GM21360 (cell line): ENCODE data around the gene KCNT2.

Experiments used
- ATAC-seq: cut with Tn5 transposase; IDR thresholded peaks from one replicate; pipeline ENCODE4 v1.9.1; 2021; ENCODE audit warnings: mild to moderate bottlenecking, moderate library complexity; ENCODE audit not compliant: unreplicated experiment

The KCNT2 gene

DNA sequence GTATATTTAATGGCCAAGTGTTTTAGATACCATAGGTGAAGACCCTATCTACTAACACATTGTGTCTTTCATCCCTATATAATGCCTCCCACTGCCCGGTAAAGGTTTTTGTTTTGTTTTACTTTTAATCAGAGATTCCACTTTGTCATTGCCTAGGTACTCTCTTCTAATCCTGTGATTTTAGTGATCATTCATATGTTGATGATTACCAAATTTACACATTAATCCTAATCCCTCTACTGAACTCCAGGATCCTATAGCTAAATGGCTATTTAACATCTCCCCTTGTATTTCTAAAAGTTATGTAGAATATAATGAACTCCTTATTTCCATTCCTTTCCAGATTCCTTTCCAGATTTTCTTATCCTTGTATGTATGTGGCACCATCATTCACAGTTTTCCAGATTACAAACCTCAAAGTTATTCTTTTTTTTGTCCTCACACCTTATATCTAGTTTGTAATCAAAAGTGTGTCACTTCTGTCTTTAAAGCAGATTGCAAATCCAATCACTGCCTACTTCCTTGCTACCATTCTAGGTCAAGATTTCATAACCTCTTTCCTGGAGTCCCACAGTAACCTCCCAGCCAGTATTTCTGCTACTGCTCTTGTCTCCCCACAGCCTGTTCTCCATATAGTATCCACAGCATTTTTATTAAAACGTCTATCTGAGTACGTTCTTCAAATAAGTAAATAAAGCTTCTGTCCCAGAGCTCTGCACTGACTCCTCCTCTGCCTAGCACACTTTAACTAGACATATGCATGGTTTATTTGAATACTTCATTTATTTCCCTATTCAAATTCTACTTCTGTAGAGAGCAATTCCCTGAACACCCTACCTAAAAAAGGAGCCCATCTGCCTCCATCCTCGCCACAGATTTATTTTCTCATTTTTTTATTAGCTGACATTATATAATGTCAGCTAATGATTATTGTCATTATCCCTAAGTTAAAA, 157.8 kb downstream of the KCNT2 start:
- no peak for ATAC-seq

- ATAC-seq, result no peak
Measured at GRCh38 chr1:196449460-196449859, 158.8 kb downstream of the KCNT2 start.

DNA sequence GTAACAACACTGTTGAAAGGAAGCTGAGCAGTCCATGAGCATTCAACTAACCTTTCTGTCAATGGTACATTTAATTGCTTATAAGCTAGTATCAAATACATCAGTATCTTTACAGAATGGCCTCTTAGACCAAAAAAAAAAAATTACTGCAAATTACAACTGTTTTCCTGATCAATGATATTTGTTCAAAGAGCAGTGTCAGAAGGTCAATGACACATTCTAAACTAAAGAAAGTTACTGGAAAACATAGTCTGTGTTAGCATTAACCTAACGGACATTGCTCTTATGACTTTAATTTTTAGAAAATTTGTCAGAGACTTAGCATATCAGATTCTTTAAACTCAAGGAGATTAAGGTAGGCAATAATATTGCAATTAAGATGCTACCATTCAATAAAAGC, 162.5 kb downstream of the KCNT2 start:
- no peak for ATAC-seq

- ATAC-seq, result no peak
Measured at GRCh38 chr1:196444634-196445033, 163.6 kb downstream of the KCNT2 start.

GRCh38 chr1:196442366-196442765, 165.9 kb downstream of the KCNT2 start:
- ATAC-seq, result no peak

GRCh38 chr1:196440711-196441110, 167.5 kb downstream of the KCNT2 start:
- ATAC-seq, result no peak

GRCh38 chr1:196438329-196438728, 169.9 kb downstream of the KCNT2 start:
- no peak for ATAC-seq

- no peak for ATAC-seq
Measured at GRCh38 chr1:196437671-196438070, 170.6 kb downstream of the KCNT2 start.

DNA sequence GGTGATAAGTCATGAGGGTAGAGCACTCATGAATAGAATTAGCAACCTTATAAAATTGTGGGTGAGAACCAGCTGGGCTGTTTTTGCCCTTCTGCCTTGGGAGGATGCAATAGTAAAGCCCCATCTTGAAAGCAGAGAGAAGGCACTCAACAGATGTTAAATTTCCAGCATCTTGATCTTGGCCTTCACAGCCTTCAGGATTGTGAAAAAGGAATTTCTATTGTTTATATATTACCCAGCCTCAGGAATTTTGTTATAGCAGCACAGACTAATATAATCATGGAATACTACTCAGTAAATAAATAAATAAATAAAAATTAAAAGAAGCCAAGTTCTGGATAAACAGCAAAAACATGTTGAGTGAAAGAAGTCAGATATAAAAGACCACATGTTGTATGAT, 175.2 kb downstream of the KCNT2 start:
- no peak for ATAC-seq

- ATAC-seq, result no peak
Measured at GRCh38 chr1:196427976-196428734, 180.1 kb downstream of the KCNT2 start.

GRCh38 chr1:196425513-196425912, 182.7 kb downstream of the KCNT2 start:
- ATAC-seq, result no peak

- no peak for ATAC-seq
Measured at GRCh38 chr1:196423612-196424011, 184.6 kb downstream of the KCNT2 start.

DNA sequence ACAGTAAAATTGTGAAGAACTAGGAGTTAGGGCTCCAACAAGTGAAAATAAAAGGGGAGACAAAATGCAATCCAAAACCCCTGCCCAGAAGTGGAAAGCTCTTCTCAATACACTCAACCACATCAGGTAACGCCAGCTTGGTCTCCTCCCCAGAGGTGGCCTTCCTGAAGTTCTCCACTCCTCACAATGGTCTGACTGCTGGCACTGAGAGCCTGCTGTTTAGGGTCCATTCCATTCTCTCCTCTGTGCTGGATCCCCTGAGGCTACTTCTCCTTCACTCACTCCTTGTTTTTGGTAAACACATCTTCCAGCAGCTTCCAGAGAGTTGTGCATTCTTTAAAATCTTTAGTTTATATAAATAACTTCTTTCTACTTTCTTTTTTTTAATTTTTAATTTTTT, 189.5 kb downstream of the KCNT2 start:
- no peak for ATAC-seq

GRCh38 chr1:196415978-196416377, 192.3 kb downstream of the KCNT2 start:
- no peak for ATAC-seq

DNA sequence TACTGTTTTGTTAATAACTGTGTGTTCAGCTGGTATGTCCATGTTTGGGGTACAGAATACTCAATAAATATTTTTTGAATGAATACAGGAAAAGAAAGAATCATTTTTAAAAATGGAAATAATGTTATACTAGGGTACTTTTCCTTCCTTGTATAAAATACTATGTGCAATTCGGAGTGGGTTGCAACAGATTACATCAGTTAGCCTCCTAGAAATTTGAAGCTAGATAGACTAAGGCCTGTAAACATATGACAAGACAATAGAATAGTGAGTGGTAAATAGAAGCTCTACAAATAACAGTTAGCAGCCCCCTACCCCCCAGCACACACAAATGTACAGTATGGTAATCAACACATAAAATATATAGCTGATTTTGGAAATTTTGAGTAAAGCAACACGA, 195.9 kb downstream of the KCNT2 start:
- ATAC-seq, result no peak

GRCh38 chr1:196410768-196411167, 197.5 kb downstream of the KCNT2 start:
- no peak for ATAC-seq

- no peak for ATAC-seq
Measured at GRCh38 chr1:196409586-196409985, 198.7 kb downstream of the KCNT2 start.

DNA sequence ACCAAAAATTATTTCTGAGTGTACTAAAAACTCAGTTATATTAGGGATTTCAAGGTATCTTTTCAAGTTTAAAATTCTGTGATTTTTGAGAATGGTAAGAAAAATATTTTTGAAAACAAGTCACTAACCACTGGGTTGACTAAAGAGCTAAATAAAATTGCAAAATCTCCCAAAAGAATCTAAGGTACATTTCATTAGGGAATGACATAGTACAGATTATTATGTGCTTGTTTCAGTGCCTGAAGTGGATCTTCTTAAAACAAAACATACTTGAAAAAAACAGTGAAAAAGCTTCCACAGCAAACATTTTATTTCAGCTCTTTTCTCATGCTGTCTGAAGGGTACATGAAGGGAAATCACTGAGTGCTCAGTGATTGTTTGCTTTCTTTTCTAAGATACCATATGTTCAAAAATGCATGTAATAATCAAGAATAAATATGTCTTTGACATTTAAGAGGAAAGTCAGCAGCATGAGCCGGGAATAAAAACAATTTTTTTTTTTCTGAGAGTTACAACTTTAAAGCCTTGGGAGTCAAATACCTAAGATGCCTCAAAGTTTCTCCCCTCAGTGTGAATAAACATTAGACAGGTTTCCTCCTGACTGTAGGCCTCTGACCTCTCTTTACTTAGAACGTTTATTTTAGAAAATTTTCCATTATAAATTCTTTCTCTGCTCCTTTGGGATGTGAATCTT, 200.7 kb downstream of the KCNT2 start:
- ATAC-seq, result no peak

GRCh38 chr1:196405839-196406238, 202.4 kb downstream of the KCNT2 start:
- ATAC-seq, result no peak

DNA sequence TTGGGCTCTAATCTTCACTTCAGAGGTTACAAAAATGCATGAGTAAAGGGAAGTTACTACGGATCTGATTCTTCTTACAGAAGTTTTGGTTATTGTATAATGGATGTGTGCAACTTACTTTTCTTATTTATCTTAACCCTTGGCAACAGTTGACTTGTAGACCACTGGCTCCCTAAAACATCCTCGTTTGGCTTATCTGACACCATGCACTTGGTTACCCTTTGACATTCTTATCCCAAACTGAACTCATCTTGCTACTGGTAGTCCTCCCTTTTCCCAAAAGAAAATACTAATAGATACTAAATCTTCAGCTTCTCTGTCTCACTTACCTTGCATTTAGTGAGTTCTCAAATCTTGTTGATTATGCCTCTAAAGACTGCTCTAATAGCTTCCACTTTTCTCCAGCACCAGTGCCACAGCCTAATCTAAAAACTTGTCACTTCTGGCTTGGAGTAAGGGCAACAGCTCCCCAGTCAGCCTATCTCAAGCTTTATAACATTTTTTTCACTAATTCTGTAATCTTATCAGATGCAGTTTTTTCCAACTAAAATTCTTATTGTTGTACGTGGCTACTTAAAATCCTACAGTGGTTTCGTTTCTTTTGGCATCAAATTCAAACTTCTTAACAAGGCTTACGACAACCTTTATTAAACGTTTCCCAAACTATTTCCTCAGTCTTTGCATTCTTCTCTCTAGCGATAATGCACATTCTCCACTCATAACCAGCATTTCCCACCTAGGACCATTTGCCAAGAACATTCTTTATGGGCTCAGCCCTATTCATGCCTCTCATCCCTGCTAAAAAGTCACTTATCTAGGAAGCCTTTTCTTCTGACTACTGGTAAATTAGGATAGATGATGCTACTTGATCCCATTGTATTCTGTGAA, 204.2 kb downstream of the KCNT2 start:
- ATAC-seq, result no peak
